OCI-LY1 (cell line): ENCODE results near the gene CTSK.

Experiments used
- H2AFZ ChIP-seq: fragments of 200-600 bp; sonication (generic), shearing (Covaris generic); 2 replicates; pipeline ENCODE4 v1.6.0; 2014; ENCODE audit warnings: antibody characterized with exemption, mild to moderate bottlenecking, low read length
- H3F3A ChIP-seq: fragments of 200-600 bp; sonication (generic), shearing (Covaris generic); 2 replicates; pipeline ENCODE4 v1.6.0; 2014; ENCODE audit warnings: mild to moderate bottlenecking, antibody characterized with exemption, low read length, moderate library complexity; ENCODE audit not compliant: insufficient read depth
- H3K27ac ChIP-seq: fragments of 200-600 bp; sonication (generic); 2 replicates; pipeline ENCODE4 v1.5.1; 2014; ENCODE audit warnings: low read length, mixed run types, mild to moderate bottlenecking, low read depth; ENCODE audit not compliant: poor library complexity, severe bottlenecking
- H3K27me3 ChIP-seq: fragments of 200-600 bp; sonication (generic); 2 replicates; pipeline ENCODE4 v1.6.0; 2014; ENCODE audit warnings: antibody characterized with exemption, mild to moderate bottlenecking, low read length, moderate library complexity; ENCODE audit not compliant: insufficient read depth
- H3K36me3 ChIP-seq: fragments of 200-600 bp; sonication (generic); 2 replicates; pipeline ENCODE4 v1.6.1; 2014; ENCODE audit warnings: mild to moderate bottlenecking, antibody characterized with exemption, low read length, moderate library complexity, mixed read lengths; ENCODE audit not compliant: insufficient read depth
- H3K4me1 ChIP-seq: fragments of 200-600 bp; sonication (generic); 2 replicates; pipeline ENCODE4 v1.5.1; 2014; ENCODE audit warnings: mild to moderate bottlenecking, low read length, moderate library complexity; ENCODE audit not compliant: insufficient read depth, severe bottlenecking
- H3K4me2 ChIP-seq: fragments of 200-600 bp; sonication (generic), shearing (Covaris generic); 2 replicates; pipeline ENCODE4 v1.6.1; 2014; ENCODE audit warnings: low read length
- H3K4me3 ChIP-seq: fragments of 200-600 bp; sonication (generic); 2 replicates; pipeline ENCODE4 v1.5.1; 2014; ENCODE audit warnings: low read length, low read depth, mild to moderate bottlenecking, mixed read lengths; ENCODE audit not compliant: poor library complexity, severe bottlenecking
- H3K79me2 ChIP-seq: fragments of 200-600 bp; shearing (Covaris generic); 2 replicates; pipeline ENCODE4 v1.6.1; 2016; ENCODE audit warnings: mixed run types, low read length, mixed read lengths; ENCODE audit not compliant: insufficient read depth
- H3K9ac ChIP-seq: fragments of 200-600 bp; sonication (generic), shearing (Covaris generic); 2 replicates; pipeline ENCODE4 v1.6.1; 2014; ENCODE audit warnings: mild to moderate bottlenecking, low read length, mixed read lengths
- H3K9me2 ChIP-seq: fragments of 200-600 bp; sonication (generic), shearing (Covaris generic); 2 replicates; pipeline ENCODE4 v1.6.1; 2014; ENCODE audit warnings: low read depth, mild to moderate bottlenecking, low read length, mixed read lengths
- H3K9me3 ChIP-seq: fragments of 200-600 bp; shearing (Covaris generic); 2 replicates; pipeline ENCODE4 v1.6.1; 2014; ENCODE audit warnings: low read length, mixed read lengths
- H4K20me1 ChIP-seq: fragments of 200-600 bp; sonication (generic), shearing (Covaris generic); 2 replicates; pipeline ENCODE4 v1.6.0; 2016; ENCODE audit warnings: mild to moderate bottlenecking, low read length; ENCODE audit not compliant: insufficient read depth
- EZH2 ChIP-seq: fragments of 200-600 bp; sonication (generic), shearing (Covaris generic); IDR thresholded peaks from 2 replicates; pipeline ENCODE4 v1.8.0; 2017; ENCODE audit warnings: borderline replicate concordance, mixed run types, mild to moderate bottlenecking, antibody characterized with exemption, low read length, moderate library complexity, mixed read lengths
- TF ChIP-seq, protein P1 (sequence below): fragments of 200-600 bp; sonication (generic), shearing (Covaris generic); IDR thresholded peaks from 2 replicates; pipeline ENCODE4 v1.5.1; 2017; ENCODE audit warnings: mild to moderate bottlenecking, antibody characterized with exemption, low read length, moderate library complexity, mixed read lengths

Gene CTSK

DNA sequence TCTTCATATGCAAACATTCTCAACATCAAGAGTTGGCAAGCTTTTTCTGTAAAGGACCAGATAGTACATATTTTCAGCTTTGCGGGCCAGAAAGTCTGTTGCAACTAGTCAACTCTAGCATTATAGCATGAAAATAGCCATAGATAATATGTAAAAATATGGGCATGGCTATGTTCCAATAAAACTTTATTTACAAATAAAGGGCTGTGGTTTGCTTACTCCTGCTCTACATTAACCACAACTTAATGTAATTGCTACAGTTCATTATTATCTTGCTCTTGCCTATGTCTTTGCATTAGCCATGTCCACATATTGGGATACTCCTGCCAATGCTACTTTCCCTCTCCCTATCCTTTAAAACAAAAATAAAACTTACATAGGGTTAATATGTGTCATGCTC lies 24.5 kb upstream of the CTSK start:
- Histone ChIP-seq H3K4me3 (no peak overlapping the region), H2AFZ (no peak overlapping the region), H3K79me2 (no peaks in the 10 kb centered on the region), H3K9me2 (no peaks in the 10 kb centered on the region), H3K36me3 (peaks cover 74% of the 10 kb centered on the region), H3K27me3 (no peaks in the 10 kb centered on the region), H3F3A (no peaks in the 10 kb centered on the region), H3K4me1 (no peaks in the 10 kb centered on the region), H3K27ac (no peak overlapping the region), H3K9ac (no peak overlapping the region), H3K4me2 (no peak overlapping the region), H3K9me3 (no peaks in the 10 kb centered on the region), H4K20me1 (no peaks in the 10 kb centered on the region)
- TF ChIP-seq, protein P1, sequence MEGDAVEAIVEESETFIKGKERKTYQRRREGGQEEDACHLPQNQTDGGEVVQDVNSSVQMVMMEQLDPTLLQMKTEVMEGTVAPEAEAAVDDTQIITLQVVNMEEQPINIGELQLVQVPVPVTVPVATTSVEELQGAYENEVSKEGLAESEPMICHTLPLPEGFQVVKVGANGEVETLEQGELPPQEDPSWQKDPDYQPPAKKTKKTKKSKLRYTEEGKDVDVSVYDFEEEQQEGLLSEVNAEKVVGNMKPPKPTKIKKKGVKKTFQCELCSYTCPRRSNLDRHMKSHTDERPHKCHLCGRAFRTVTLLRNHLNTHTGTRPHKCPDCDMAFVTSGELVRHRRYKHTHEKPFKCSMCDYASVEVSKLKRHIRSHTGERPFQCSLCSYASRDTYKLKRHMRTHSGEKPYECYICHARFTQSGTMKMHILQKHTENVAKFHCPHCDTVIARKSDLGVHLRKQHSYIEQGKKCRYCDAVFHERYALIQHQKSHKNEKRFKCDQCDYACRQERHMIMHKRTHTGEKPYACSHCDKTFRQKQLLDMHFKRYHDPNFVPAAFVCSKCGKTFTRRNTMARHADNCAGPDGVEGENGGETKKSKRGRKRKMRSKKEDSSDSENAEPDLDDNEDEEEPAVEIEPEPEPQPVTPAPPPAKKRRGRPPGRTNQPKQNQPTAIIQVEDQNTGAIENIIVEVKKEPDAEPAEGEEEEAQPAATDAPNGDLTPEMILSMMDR = no peak
- no peak for TF ChIP-seq EZH2

DNA sequence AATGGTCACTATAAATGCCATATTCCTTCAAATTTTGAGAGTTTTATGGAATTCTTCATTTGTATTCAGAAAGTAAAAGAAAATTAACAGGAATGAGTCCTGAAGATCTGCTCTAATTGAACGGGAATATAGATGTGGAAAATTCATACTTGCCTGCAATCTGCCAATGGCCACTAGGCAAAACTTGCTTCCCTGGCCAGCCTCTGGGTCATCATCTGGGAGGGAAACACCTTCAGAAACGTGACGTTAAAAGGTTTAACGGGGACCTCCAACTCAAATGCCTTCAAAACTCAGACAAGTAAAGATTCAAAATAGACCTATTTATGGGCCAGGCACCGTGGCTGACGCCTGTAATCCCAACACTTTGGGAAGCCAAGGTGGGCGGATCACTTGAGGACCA lies 21.7 kb upstream of the CTSK start:
- no peaks in the 10 kb centered on the region for H3K79me2 ChIP-seq
- no peak overlapping the region for H3K27ac ChIP-seq
- TF ChIP-seq, protein P1 = no peak; the same call in 1 of the 2 replicates
- TF ChIP-seq EZH2 = no peak
- H4K20me1 ChIP-seq = no peaks in the 10 kb centered on the region
- H2AFZ ChIP-seq = no peak overlapping the region
- no peaks in the 10 kb centered on the region for H3F3A ChIP-seq
- no peak overlapping the region for H3K4me2 ChIP-seq
- H3K4me1 ChIP-seq = no peaks in the 10 kb centered on the region
- no peaks in the 10 kb centered on the region for H3K9me2 ChIP-seq
- H3K36me3 ChIP-seq = peaks cover 75% of the 10 kb centered on the region
- H3K27me3 ChIP-seq = no peaks in the 10 kb centered on the region
- H3K4me3 ChIP-seq = no peak overlapping the region
- no peak overlapping the region for H3K9ac ChIP-seq
- no peaks in the 10 kb centered on the region for H3K9me3 ChIP-seq

DNA sequence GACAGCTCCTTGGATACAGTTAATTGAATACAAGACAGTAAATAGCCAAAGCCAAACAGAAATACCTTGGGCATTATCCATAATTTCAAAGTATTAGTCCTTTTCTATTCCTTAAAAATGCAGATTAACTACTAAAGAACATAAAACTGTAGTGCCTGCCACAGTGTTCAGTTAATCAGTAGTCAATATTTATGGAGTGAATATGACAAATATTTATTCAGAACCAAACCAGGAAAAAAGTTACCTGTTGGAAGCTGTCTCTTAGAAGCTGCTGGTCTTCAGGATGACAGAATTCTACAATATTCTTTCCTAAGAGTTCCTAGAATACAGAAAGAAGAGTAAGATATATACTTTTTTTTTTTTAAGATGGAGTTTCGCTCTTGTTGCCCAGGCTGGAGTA lies 18.2 kb upstream of the CTSK start:
- no peak overlapping the region for H3K27ac ChIP-seq

More for the DNA sequence above, 18.2 kb upstream of the CTSK start:
- Histone ChIP-seq H3K79me2 (no peaks in the 10 kb centered on the region), H3K9ac (no peak overlapping the region), H3K4me3 (no peak overlapping the region), H3K36me3 (peaks cover 55% of the 10 kb centered on the region), H3K4me1 (no peaks in the 10 kb centered on the region), H2AFZ (no peak overlapping the region), H3F3A (no peaks in the 10 kb centered on the region), H3K27me3 (no peaks in the 10 kb centered on the region), H3K4me2 (no peak overlapping the region), H3K9me2 (no peaks in the 10 kb centered on the region), H3K9me3 (no peaks in the 10 kb centered on the region), H4K20me1 (no peaks in the 10 kb centered on the region)
- TF ChIP-seq EZH2 = no peak
- TF ChIP-seq, protein P1 = no peak
